Tibial nerve (tissue), 4 donors: ENCODE results near the gene RTP5.

Experiments
- CTCF ChIP-seq, 5 experiments: fragments of 200-600 bp in 3 of 5; fragments of 450-650 bp in 2 of 5; sonication (generic) in 3 of 5; IDR thresholded peaks; one replicate each; pipeline ENCODE4 v1.5.1; 2016 to 2019; ENCODE audit warnings: antibody characterized with exemption in 5 of 5, mild to moderate bottlenecking in 3 of 5, moderate library complexity in 2 of 5
- EP300 ChIP-seq, 2 donors: sonication (generic); formaldehyde crosslinking; IDR thresholded peaks; one replicate each; pipeline ENCODE4 v1.6.1; 2017; ENCODE audit warnings: antibody characterized with exemption in 2 of 2, mild to moderate bottlenecking in 1 of 2
- POLR2A ChIP-seq, 2 donors: fragments of 450-650 bp; IDR thresholded peaks; one replicate each; pipeline ENCODE4 v1.6.1; 2017; ENCODE audit warnings: antibody characterized with exemption in 2 of 2, mild to moderate bottlenecking in 2 of 2, moderate library complexity in 2 of 2

GRCh38 chr2:241893265-241893664 is 23.7 kb downstream of the RTP5 start:
- TF ChIP-seq CTCF (IDR thresholded peaks at IDR 0.05) (no peak), POLR2A (IDR thresholded peaks at IDR 0.05) (no peak), EP300 (IDR thresholded peaks at IDR 0.05) (no peak)
